Measurements from ENCODE around the gene PRR15.
"Not testable (repeated sequence)": the region's sequence is repeated elsewhere in the genome, so short reads cannot be mapped to it uniquely, and the experiment has no call there.

The PRR15 gene, protein sequence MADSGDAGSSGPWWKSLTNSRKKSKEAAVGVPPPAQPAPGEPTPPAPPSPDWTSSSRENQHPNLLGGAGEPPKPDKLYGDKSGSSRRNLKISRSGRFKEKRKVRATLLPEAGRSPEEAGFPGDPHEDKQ

DNA sequence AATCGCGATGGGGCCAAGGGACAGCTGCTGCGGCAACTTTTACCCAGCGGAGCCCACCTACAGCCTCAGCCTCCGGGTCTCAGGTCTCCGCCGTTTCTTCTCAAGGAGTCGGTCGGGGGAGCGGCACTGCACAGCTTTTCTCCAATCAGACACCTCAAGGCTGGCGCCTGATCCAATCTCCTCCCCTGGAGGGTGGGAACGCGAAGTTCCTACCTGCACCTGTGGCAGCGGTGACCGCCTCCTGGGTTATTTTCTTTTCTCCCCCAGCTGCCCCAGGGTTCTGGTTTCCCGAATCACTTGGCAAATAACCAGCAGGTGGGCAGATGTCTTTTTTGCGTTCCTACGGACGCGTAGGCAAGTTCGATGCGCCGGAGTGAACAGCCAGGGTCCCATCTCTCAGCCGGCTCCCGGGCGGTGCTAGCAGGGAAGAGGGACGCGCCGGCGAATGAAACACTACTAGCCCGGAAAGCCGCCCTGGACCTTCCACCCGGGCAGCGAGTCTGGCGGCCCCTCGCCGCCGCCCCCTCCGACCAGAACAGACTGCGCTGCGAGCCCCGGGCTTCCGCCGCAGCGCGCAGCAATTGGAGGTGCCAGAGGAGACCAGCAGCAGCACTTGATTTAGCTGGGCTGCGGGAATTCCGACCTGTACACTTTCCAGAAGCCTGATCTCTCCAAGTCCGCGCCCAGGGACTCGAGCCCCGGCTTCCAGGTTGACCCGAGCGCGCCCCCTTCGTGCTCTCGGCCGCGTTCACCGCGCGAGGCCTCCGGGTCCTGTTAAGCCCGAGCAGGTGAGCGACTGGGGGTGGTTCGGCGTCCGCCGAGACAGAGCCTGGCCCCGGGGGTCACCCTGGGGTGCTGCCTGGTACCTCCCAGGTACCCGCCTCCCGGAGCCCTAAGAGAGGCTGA lies at the start of gene PRR15:
Gene PRR15 (plus strand): TSS at position 246 of the 906 bp plus-strand sequence. CDS start 2,495 bp downstream, outside the sequence.
- DNase-seq (ENCODE audit: low read depth in 3 of 3), result no peak

DNA sequence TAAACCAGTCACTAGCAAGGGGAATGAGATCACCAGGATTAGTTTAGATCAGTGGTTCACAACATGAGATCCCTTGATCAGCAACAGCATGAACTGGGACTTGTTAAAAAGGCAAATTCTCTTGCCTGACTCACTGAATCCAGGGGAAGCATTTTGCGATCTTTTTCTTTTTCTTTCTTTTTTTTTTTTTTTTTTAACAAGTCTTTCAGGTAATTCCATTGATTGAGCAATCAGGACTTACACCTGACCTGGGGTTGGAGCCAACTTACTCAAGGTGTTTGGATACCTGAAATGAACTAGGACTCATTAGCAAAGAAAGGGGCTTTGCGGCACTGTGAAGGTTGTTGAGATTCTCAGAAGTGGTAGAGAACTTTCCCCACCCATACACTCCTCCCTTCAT lies 47.1 kb upstream of the PRR15 start:
- no peak for DNase-seq (ENCODE audit: low read depth in 3 of 3)

DNA sequence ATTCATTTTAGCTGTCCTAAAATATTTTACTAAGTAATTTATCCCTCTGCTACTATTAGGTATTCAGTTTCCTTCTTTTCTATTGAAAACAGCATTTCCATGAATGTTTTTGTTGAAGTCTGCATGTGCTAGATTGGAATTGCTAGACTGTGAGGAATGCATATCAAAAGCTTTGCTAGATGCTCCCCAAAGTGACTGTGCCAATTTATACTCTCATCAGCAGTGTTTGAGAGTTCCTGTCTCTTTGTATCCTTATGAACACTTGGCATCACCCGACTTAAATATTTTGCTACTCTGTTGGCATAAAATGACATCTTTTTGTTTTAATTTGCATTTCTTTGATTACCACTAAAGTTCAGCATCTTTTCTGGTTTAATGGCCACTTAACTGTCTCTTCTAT lies 45.0 kb upstream of the PRR15 start:
- DNase-seq (ENCODE audit: low read depth in 3 of 3), result no peak

DNA sequence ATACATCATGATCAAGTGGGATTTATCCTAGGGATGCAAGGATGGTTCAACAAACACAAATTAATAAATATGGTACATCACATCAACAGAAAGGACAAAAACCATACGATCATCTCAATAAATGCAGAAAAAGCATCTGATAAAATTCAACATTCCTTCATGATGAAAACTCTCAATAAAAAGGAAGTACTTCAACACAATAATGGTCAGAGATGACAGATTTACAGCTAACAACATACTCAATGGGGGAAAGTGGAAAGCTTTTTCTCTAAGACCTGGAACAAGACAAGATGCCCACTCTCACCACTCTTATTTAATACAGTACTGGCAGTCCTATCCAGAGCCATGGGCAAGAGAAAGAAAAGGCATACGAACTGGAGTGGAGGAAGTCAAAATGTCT lies 39.9 kb upstream of the PRR15 start:
- no peak for DNase-seq (ENCODE audit: low read depth in 3 of 3)

DNA sequence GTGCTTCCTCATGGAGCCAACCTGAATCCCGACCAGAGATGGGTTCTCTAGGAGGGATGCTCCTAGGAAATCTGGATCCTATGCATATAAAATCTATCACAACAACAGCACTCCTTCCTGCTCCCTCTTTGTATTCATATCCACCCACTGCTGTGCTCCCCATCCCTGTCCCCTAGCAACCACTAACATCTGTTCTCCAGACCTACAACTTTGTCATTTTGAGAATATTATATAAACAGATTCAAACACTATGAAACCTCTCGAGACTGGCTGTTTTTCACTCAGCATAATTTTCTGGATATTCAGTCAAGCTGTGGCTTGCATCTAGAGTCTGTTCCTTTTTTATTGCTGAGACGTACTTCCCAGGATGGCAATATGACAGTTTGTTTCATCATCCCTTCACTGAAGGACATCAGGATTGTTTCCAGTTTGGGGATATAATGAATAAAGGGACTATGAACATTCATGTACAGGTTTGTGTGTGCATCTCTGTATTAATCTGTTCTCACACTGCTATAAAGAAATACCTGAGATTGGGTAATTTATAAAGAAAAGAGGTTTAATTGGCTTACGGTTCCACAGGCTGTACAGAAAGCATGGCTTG lies 36.0 kb upstream of the PRR15 start:
- no peak for DNase-seq (ENCODE audit: low read depth in 3 of 3)

DNA sequence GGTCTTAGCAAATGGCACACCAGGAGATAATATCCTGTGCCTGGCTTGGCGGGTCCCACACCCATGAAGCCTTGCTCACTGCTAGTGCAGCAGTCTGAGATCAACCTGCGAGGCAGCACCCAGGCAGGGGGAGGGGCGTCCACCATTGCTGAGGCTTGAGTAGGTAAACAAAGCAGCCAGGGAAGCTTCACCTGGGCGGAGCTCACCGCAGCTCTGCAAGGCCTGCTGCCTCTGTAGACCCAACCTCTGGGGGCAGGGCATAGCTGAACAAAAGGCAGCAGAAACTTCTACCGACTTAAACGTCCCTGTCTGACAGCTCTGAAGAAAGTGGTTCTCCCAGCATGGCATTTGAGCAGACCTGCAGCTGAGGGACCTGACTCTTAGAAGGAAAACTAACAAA lies 35.1 kb upstream of the PRR15 start:
- not testable (repeated sequence) for DNase-seq (ENCODE audit: low read depth in 3 of 3)

DNA sequence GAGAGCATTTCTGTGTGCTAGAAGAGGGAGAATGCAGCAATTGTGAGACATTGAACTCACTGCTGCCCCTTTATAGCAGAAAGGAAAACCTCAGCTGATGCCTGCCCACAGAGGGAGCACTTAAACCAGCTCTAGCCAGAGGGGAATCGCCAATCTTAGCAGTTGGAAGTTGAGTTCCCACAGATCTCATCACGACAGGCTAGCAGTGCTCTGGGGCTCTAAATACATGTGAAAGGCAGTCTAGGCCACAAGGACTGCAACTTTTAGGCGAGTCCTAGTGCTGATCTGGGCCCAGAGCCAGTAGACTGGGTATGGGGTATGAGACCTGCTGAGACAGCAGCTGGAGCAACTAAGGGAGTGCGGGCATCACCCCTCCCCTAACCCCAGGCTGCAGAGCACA lies 25.2 kb upstream of the PRR15 start:
- no peak for DNase-seq (ENCODE audit: low read depth in 3 of 3)

DNA sequence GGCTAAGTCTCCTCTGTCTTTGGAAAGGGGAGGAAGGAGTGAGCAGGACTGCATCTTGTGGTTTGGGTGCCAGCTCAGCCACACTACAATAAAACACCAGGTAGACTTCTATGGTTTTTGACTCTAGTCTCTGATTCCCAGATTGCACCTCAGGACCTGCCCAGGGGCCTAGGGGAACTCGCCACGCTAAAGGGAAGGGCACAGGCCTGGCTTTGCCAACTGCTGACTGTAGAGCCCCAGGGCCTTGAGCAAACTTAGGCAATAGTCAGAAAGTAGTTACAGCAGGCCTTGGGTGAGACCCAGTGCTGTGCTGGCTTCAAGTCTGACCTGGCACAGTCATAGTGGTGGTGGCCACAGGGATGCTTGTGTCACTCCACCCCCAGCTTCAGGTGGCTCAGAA lies 24.2 kb upstream of the PRR15 start:
- no peak for DNase-seq (ENCODE audit: low read depth in 3 of 3)

DNA sequence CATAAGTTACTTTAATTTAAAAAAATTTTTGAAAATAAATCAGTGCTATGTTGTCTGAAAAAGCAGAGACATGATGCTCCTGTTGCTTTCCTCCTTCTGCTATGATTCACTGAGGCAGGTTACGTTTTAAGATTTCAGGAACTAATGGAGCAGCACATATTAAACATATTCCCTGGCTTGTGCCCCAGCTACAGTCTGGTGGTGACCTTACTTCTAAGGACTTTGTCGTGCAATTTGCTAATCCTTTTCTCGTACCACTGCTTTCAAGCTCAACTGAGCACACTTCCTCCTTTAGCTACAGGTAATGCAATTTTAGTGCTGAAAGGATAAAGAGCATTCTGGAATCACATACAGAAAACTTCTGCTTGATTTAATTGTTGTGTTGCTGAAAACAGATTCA lies 16.2 kb upstream of the PRR15 start:
- no peak for DNase-seq (ENCODE audit: low read depth in 3 of 3)

DNA sequence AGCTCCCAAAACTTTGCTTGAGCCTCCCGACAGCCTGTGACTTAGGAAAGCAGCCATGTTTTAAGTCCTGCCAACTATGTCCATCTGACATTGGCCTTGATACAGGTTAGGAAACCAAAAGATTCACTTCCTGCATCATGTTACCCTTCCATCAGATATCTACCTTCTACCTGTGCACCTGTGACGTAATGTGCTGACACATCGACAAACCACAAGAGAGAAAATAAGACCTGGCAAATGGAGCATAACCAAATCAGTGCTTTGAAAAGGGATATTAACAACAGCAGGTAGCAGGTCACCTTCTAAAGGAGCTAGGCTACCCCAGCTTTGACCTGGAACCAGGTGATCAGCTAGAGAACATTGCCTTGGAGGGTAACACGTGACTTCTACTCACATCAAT lies 14.8 kb upstream of the PRR15 start:
- no peak for DNase-seq (ENCODE audit: low read depth in 3 of 3)

DNA sequence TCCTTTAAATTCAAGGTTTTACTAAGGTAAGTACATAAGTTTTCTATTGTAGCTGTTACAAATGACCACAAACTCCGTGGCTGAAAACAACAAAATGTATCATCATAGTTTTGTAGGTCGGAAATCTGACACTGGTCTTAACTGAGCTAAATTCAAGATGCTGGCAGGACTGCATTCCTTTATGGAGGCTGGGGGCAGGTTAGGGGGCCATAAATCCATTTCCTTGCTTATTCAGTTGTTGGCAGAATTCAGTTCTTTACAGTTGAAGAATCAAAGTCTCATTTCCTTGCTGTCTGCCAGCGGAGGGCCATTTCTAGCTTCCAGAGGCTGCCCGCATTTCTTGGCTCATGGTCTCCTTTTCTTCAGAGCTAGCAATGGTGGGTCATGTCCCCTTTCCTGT lies 11.2 kb upstream of the PRR15 start:
- no peak for DNase-seq (ENCODE audit: low read depth in 3 of 3)

DNA sequence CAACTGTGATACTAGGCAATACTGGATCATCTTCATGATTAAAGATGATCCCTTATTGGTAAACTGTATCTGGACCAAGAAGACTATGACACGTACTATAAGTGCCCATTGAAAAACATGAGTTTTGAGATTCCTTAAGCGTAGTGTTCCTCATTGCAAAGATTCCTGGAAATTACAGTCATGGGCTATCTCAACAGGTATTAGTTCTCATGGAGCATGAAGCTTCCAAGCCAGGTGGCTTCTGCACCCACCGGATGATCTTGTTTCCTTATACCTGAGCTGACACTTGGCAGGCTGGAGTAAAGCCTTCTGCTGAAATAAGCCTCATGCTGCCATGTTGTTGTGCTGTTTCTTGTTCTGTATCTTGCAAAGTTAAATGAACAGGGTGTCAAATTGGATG lies 8.6 kb upstream of the PRR15 start:
- DNase-seq (ENCODE audit: low read depth in 3 of 3), result no peak

DNA sequence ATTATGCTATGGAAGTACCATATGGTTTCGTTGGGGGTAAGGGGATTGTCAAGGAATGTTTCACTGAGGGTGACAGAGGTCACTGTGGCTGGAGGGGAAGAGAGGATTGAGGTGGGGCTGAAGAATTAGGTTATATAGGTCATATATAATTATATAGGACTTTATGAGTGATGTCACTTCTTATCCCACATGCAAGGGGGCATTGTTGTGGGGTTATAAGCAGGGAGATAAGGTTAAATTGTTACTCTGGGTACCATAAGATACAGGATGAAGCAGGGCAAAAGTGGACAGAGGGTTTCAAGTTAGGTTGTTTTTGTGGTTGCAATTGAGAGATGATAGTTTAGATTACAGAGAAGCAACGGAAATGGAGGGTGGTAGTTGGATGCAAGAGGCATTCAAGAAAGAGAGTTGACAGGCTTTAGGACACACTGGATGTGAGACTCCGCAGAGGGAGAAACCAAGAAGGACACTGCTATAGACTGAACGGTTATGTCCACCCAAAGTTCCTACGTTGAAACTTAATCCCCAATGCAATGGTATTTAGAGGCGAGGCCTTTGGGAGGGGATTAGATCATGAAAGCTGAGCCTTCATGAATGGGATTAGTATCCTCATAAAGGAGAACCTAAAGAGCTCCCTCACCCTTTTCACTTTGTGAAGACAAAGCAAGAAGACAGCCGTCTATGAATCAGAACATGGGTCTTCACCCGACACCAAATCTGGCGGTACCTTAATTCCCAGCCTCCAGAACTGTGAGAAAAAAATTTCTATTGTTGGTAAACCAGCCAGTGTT lies 7.0 kb upstream of the PRR15 start:
- DNase-seq (ENCODE audit: low read depth in 3 of 3), result no peak

DNA sequence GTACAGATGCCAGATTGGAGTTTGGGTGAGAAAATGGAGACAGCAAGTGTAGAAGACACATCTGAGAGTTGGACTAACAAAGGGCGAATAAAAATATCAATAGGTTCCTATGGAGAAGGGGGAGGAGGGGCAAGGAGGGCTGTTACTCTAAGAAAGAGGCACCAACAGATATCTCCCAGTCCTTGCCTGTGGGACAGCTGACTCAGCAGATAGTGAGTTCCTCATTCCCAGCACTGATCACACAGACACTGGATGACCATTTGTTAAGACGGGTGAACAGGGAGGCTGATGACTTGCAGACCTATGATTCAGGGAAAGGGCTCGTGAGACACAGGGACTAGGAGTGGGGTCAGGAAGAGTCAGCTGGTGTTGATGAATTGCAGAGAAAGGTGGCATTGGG lies 5.7 kb upstream of the PRR15 start:
- no peak for DNase-seq (ENCODE audit: low read depth in 3 of 3)

DNA sequence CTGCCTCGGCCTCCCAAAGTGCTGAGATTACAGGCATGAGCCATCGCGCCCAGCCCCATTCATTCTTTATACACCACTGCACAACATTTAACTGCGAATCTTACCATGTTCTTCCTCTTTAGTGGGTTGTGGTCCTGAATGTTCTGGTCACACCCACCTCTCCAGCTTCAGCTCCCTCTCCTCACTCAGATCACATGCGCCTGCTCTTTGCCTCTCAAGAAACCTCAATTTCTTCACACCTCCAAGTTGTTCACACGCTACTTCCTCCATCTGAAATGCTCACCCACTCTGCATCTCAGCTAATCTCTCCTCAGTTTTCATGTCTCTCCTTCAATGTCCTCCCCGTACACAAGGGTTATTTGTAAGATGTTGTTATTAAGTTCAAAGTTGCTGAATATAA lies 2.4 kb upstream of the PRR15 start:
- DNase-seq (ENCODE audit: low read depth in 3 of 3), result no peak

DNA sequence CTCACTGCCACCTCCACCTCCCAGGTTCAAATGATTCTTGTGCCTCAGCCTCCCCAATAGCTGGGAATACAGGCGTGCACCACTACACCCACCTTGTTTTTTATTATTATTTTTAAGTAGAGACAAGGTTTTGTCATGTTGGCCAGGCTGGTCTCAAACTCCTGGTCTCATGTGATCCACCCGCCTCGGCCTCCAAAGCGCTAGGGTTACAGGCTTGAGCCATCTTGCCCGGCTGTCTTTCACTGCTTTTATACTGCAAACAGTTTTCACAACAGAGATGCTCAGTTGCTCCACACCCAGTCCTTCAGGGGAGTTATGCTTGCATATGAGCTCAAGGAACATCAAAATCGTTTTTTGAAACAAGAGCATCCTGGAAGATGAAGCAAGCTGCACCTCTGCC lies 1.3 kb upstream of the PRR15 start:
- no peak for DNase-seq (ENCODE audit: low read depth in 3 of 3)

DNA sequence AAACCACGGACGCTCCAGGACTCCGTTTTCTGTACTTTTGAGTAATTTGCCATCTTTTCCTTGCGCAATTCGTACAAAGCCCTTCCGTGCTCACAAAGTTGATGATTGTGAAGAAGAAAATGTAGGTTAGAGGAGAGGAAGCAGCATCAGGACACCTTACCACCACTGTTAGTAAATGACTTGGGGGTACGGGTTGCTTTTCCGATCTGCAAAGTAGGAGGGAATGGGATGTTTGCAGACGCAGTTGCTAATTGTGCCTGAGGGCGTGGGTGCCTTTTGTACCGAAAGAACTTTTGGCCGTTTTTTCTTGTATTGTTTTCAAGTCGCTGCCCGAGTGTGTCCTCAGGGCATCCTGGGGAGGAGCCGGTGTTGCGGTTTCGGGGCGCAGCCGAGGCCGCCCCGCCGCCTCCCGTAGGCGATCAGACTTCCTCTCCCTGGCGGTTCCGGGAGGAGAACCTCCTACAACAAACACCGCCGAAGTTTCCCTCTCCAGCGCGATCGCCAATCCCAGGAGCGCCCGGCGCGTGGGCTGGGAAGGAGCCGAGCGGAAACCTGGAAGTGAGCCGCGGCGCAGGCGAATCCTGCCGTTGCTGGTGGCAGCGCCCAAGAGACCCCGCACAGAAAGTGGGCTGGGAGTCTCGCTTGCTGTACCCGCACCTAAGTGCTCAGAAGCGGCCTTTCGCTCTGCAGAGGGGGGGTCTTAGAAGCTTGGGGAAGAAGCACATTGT lies 1.0 kb downstream of the PRR15 start:
- no peak for DNase-seq (ENCODE audit: low read depth in 3 of 3)

DNA sequence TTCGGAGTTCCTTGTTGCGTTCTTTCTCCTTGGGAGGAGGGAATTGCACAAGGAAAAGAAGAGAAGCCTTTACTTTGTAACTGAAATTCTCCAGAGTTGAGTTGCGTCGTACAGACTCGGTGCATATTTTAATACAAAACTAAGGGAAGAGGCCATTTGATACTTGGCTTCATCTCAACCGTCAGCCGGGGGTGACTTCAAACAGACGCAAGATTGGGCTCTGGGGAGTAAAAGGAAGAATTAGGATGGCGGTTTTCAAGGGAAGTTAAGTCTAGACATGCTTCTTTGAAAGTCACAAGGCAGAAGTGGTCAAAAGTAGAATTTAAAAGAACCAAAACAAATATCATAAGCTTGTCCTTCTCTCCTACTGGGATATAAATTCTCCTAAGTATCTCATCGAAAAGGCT lies 1.6 kb downstream of the PRR15 start:
- DNase-seq (ENCODE audit: low read depth in 3 of 3), result no peak

DNA sequence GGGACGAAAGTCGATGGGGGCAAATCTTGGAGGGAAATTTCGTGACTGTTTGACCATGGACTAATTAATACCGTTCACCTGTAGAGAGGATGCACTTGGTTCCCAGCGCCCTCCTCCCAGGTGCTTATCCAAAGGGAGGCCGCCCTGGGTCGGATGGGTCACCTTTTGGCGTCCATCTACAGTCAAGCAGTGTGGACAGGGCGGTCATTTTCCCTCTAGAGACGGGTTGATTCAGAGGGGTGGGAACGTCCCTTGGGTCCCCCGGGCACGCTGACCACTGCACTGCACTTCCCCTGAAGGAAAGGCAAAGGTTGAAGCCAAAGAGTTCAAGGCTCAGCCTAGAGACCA lies 2.0 kb downstream of the PRR15 start:
- DNase-seq (ENCODE audit: low read depth in 3 of 3), result no peak

DNA sequence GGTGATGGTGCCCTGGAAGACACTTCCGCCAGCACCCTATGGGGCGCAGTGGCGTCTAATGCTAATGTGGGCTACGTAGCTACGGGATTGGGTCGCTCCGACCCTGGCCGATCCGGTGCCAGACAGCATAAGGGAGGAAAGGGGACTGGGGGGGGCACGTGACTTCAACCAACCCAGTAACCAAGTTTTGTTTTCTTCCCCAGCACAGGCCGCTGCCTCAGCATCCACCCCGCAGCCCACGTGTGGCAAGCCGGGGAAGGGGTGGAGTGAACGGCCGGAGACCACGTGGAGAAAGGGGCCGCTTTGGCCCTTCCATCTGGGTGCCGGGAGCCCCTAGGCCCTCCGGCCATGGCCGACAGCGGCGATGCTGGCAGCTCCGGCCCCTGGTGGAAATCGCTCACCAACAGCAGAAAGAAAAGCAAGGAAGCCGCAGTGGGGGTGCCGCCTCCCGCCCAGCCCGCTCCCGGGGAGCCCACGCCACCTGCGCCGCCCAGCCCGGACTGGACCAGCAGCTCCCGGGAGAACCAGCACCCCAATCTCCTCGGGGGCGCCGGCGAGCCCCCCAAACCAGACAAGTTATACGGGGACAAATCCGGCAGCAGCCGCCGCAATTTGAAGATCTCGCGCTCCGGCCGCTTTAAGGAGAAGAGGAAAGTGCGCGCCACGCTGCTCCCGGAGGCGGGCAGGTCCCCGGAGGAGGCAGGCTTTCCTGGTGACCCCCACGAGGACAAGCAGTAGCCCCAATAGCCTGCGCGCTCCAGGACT lies 2.5 kb downstream of the PRR15 start:
- no peak for DNase-seq (ENCODE audit: low read depth in 3 of 3)

DNA sequence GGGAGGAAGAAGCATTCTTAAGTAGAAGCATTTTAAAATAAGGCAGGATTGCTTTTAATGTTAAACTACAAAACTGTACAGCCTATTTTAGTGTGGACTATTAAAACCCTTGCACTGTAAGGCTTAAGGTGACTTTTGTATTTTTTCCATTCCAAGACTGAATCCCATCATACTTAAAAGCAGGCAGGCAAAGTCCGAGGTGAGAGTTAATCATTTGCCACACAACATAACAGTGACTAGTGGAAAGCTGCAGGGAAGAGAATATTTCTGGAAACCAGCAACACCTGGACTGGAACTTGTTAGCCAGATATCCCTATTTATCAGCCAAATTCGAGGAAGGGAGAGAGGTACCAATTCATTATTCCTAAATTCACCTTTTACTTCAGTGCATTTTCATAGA lies 3.5 kb downstream of the PRR15 start:
- no peak for DNase-seq (ENCODE audit: low read depth in 3 of 3)
